ENCODE data around the gene RAPH1. TPM values are rescaled to one million over a fixed set of nuclear protein-coding genes. Genes with fewer than 3 reads are reported as not detected.
A peak's percentile ranks its signal among the peaks of the same experiment; 100 is the strongest.

RAPH1 gene
- total RNA-seq, 1 experiment from 2014 or later = 16.5 TPM

DNA sequence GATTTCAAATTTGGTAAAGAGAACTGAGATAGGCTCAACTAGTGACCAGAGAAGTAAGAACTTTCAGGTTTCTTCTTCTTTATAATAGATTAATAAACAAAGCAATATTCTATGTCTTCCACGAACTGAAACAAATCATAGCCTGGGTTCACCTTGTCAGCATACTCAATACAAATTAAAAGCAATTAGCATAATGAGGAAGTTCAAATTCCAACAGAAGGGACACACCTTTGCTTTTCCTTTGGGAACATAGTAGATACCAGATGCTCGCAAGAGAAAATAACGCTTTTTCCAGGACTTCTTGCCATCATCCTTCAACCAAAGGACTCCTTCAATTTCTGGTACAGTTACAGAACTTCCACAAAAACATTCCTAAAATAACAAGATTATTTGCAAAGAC is 79.9 kb downstream of the RAPH1 start:
- Histone ChIP-seq H3K4me3 (no peak overlapping the region), H4K20me1 (ENCODE audit: insufficient read depth) (no peaks in the 10 kb centered on the region), H3K36me3 (ENCODE audit: low read depth) (no peaks in the 10 kb centered on the region), H3K27ac (no peak overlapping the region), H3K79me2 (ENCODE audit: low read depth) (no peaks in the 10 kb centered on the region), H3K27me3 (ENCODE audit: insufficient read depth, low read depth) (no peaks in the 10 kb centered on the region), H3K9me3 (ENCODE audit: insufficient read depth, low read depth) (no peaks in the 10 kb centered on the region), H3K4me1 (replicated peaks; ENCODE audit: insufficient read depth) (0 out of 2 replicates have a peak, but pooled peaks cover 6% of the 10 kb centered on the region), H2AFZ (no peak overlapping the region), H3K9me2 (ENCODE audit: insufficient read depth) (no peaks in the 10 kb centered on the region), H3F3A (ENCODE audit: insufficient read depth, low read depth) (peaks cover 12% of the 10 kb centered on the region; the same call in 1 of the 2 replicates), H3K4me2 (no peak overlapping the region)
- no TSS peak for BruUV-seq (replicated peaks)
- intact Hi-C loops (cut with micrococcal nuclease; ENCODE audit: unreplicated experiment) = loop anchor here (10.0 kb wide), 1 partner anchor 620 kb away; no protein-coding TSS in a partner anchor
- TF ChIP-seq EZH2 (IDR thresholded peaks at IDR 0.05; ENCODE audit: low read depth) = no peak
- TF ChIP-seq, protein P1, sequence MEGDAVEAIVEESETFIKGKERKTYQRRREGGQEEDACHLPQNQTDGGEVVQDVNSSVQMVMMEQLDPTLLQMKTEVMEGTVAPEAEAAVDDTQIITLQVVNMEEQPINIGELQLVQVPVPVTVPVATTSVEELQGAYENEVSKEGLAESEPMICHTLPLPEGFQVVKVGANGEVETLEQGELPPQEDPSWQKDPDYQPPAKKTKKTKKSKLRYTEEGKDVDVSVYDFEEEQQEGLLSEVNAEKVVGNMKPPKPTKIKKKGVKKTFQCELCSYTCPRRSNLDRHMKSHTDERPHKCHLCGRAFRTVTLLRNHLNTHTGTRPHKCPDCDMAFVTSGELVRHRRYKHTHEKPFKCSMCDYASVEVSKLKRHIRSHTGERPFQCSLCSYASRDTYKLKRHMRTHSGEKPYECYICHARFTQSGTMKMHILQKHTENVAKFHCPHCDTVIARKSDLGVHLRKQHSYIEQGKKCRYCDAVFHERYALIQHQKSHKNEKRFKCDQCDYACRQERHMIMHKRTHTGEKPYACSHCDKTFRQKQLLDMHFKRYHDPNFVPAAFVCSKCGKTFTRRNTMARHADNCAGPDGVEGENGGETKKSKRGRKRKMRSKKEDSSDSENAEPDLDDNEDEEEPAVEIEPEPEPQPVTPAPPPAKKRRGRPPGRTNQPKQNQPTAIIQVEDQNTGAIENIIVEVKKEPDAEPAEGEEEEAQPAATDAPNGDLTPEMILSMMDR (conservative IDR thresholded peaks at IDR 0.05) = no peak
- DNase-seq = no peak
- POLR2A ChIA-PET (ENCODE audit: unreplicated experiment) = no interaction called here
- CTCF ChIA-PET = interaction anchor here (0.5 to 0.6 kb wide), 3 partner anchors 36 to 229 kb away, joined by 3 to 11 read pairs (median 4); no protein-coding TSS in a partner anchor

DNA sequence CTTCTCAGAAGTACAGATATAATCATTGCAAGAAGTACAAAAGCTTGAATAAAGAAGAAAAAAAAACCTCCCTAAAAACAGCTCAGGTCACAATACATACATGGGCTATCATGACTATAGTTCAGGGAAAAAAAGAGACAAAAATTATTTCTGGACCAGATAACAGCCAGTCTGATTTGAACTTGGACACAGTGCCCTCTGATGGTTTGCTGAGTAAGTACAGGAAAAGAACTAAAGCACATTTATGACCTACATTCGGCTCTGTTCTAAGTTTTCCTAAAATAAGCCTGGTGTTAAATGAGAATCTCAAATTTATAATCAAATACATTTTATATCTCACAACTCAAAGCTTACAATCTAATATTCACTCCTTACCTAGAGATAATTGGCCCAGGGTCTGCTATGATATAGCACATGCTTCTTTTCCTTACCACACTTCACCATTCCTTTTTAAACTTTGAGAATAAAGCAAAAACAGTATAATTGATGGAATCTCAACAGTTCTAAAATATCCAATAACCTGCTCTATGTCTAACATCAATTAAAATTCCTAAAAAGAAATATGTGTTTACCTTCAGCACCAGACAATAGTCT is 81.1 kb downstream of the RAPH1 start:
- Histone ChIP-seq H3K79me2 (ENCODE audit: low read depth) (no peaks in the 10 kb centered on the region), H3F3A (ENCODE audit: insufficient read depth, low read depth) (peaks cover 12% of the 10 kb centered on the region; the same call in 1 of the 2 replicates), H3K9me3 (ENCODE audit: insufficient read depth, low read depth) (no peaks in the 10 kb centered on the region), H4K20me1 (ENCODE audit: insufficient read depth) (no peaks in the 10 kb centered on the region), H2AFZ (no peak overlapping the region), H3K4me1 (replicated peaks; ENCODE audit: insufficient read depth) (0 out of 2 replicates have a peak, but pooled peaks cover 6% of the 10 kb centered on the region), H3K4me3 (no peak overlapping the region), H3K27ac (no peak overlapping the region), H3K9me2 (ENCODE audit: insufficient read depth) (no peaks in the 10 kb centered on the region), H3K4me2 (no peak overlapping the region), H3K36me3 (ENCODE audit: low read depth) (no peaks in the 10 kb centered on the region), H3K27me3 (ENCODE audit: insufficient read depth, low read depth) (no peaks in the 10 kb centered on the region)
- TF ChIP-seq EZH2 (IDR thresholded peaks at IDR 0.05; ENCODE audit: low read depth) = no peak
- TF ChIP-seq, protein P1 (conservative IDR thresholded peaks at IDR 0.05) = peak; percentile 73
- intact Hi-C loops (cut with micrococcal nuclease; ENCODE audit: unreplicated experiment) = loop anchor here (1.0 to 10.0 kb wide), 2 partner anchors 619 to 880 kb away; no protein-coding TSS in a partner anchor
- no peak for DNase-seq
- POLR2A ChIA-PET (ENCODE audit: unreplicated experiment) = no interaction called here
- no TSS peak for BruUV-seq (replicated peaks)
- CTCF ChIA-PET = no interaction called here

DNA sequence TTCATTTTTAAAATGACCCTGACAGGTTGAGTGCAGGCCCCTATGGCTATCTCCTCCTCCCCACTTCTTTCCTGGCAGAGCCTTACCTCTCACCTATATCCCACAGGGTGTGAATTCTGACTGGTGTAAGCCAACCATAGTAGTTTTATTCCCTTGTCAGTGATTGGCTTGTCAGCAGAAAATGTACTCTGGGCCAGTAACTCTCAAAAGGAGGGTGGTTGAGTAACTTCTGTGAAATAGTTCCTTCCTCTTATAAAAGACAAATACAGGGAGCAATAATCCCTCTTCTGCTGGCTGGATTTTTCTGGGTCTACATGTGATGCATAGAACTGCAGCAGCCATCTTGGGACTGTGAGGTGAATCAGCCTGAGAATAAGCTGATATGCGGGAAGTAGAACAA is 83.4 kb downstream of the RAPH1 start:
- H3K4me2 ChIP-seq = no peak overlapping the region
- H3K79me2 ChIP-seq (ENCODE audit: low read depth) = no peaks in the 10 kb centered on the region
- H2AFZ ChIP-seq = no peak overlapping the region
- no peaks in the 10 kb centered on the region for H3K27me3 ChIP-seq (ENCODE audit: insufficient read depth, low read depth)
- CTCF ChIA-PET = no interaction called here
- no peaks in the 10 kb centered on the region for H4K20me1 ChIP-seq (ENCODE audit: insufficient read depth)
- no peak overlapping the region for H3K4me3 ChIP-seq
- H3K9me2 ChIP-seq (ENCODE audit: insufficient read depth) = no peaks in the 10 kb centered on the region
- H3K36me3 ChIP-seq (ENCODE audit: low read depth) = no peaks in the 10 kb centered on the region
- BruUV-seq (replicated peaks) = no TSS peak
- TF ChIP-seq, protein P1 (conservative IDR thresholded peaks at IDR 0.05) = no peak
- TF ChIP-seq EZH2 (IDR thresholded peaks at IDR 0.05; ENCODE audit: low read depth) = no peak
- no peak for DNase-seq
- POLR2A ChIA-PET (ENCODE audit: unreplicated experiment) = no interaction called here
- H3K4me1 ChIP-seq (replicated peaks; ENCODE audit: insufficient read depth) = 0 out of 2 replicates have a peak, but pooled peaks cover 6% of the 10 kb centered on the region
- H3K9me3 ChIP-seq (ENCODE audit: insufficient read depth, low read depth) = no peaks in the 10 kb centered on the region
- intact Hi-C loops (cut with micrococcal nuclease; ENCODE audit: unreplicated experiment) = loop anchor here (10.0 kb wide), 1 partner anchor 617 kb away; no protein-coding TSS in a partner anchor
- no peak overlapping the region for H3K27ac ChIP-seq
- peaks cover 12% of the 10 kb centered on the region; the same call in 1 of the 2 replicates for H3F3A ChIP-seq (ENCODE audit: insufficient read depth, low read depth)
